OCI-LY7 (cell line): ENCODE results near the gene FOXL2. TPM values are rescaled to one million over a fixed set of nuclear protein-coding genes. Genes with fewer than 3 reads are reported as not detected.

Experiments
- BruUV-seq: library from RNA; stranded (reverse); fragments of 400-500 nt; replicated peaks from 2 replicates; lab custom pipeline; 2021; lab: Mats Ljungman, UMichigan
- CTCF ChIA-PET: fragments of 300-600 bp; sonication (Branson Sonifier 250); formaldehyde crosslinking; loops from one replicate; lab custom pipeline; 2022; ENCODE audit warnings: antibody characterized with exemption; ENCODE audit not compliant: unreplicated experiment; lab: Charles Lee
- POLR2A ChIA-PET: fragments of 300-600 bp; sonication (Branson Sonifier 250); formaldehyde crosslinking; loops from one replicate; lab custom pipeline; 2022; ENCODE audit warnings: antibody characterized with exemption; lab: Charles Lee
- DNase-seq: peaks from one replicate; pipeline ENCODE4 v3.0.0-alpha.2; 2015; ENCODE audit warnings: low spot score
- H2AFZ ChIP-seq: fragments of 200-600 bp; sonication (generic), shearing (Covaris generic); 2 replicates; pipeline ENCODE4 v1.6.1; 2014; ENCODE audit warnings: mild to moderate bottlenecking, antibody characterized with exemption, low read length, moderate library complexity
- H3K27ac ChIP-seq: fragments of 200-600 bp; sonication (generic); 2 replicates; pipeline ENCODE4 v1.5.1; 2014; ENCODE audit warnings: mixed run types, low read depth, mild to moderate bottlenecking, moderate library complexity, low read length, inconsistent platforms; ENCODE audit not compliant: poor library complexity, severe bottlenecking
- H3K36me3 ChIP-seq: fragments of 200-600 bp; sonication (generic); 2 replicates; pipeline ENCODE4 v1.6.1; 2014; ENCODE audit warnings: mild to moderate bottlenecking, antibody characterized with exemption, low read length, moderate library complexity, mixed read lengths; ENCODE audit not compliant: insufficient read depth
- H3K4me1 ChIP-seq: fragments of 200-600 bp; sonication (generic); 2 replicates; pipeline ENCODE4 v1.5.1; 2014; ENCODE audit warnings: mild to moderate bottlenecking, low read length; ENCODE audit not compliant: insufficient read depth, poor library complexity, severe bottlenecking
- H3K4me2 ChIP-seq: fragments of 200-600 bp; sonication (generic); 2 replicates; pipeline ENCODE4 v1.6.1; 2014; ENCODE audit warnings: mild to moderate bottlenecking, low read length
- H3K4me3 ChIP-seq: fragments of 200-600 bp; sonication (generic); 2 replicates; pipeline ENCODE4 v1.5.1; 2014; ENCODE audit warnings: mild to moderate bottlenecking, low read depth, low read length; ENCODE audit not compliant: poor library complexity, severe bottlenecking
- H3K79me2 ChIP-seq: fragments of 200-600 bp; sonication (generic); 2 replicates; pipeline ENCODE4 v1.6.1; 2016; ENCODE audit warnings: low read depth, mild to moderate bottlenecking, low read length, moderate library complexity, mixed read lengths; ENCODE audit not compliant: insufficient read depth
- H3K9me2 ChIP-seq: fragments of 200-600 bp; sonication (generic); 2 replicates; pipeline ENCODE4 v1.6.1; 2016; ENCODE audit warnings: mild to moderate bottlenecking, low read length, mixed read lengths; ENCODE audit not compliant: insufficient read depth
- H3K9me3 ChIP-seq: fragments of 200-600 bp; sonication (generic); 2 replicates; pipeline ENCODE4 v1.6.1; 2014; ENCODE audit warnings: mild to moderate bottlenecking, mixed run types, low read length, mixed read lengths
- H4K20me1 ChIP-seq: fragments of 200-600 bp; sonication (generic); 2 replicates; pipeline ENCODE4 v1.6.1; 2014; ENCODE audit warnings: mild to moderate bottlenecking, antibody characterized with exemption, low read length, moderate library complexity, mixed read lengths; ENCODE audit not compliant: insufficient read depth
- EZH2phosphoT487 ChIP-seq: fragments of 200-600 bp; sonication (generic); IDR thresholded peaks from 2 replicates; pipeline ENCODE4 v1.6.1; 2018; ENCODE audit warnings: low read depth, borderline replicate concordance, mild to moderate bottlenecking, mixed run types, antibody characterized with exemption, low read length, moderate library complexity, mixed read lengths
- intact Hi-C: fragments of 100-400 bp; cut with micrococcal nuclease; formaldehyde crosslinking; loops from one replicate; pipeline ENCODE4 v1.10.0; 2022; ENCODE audit not compliant: unreplicated experiment
- total RNA-seq, 2 experiments: library from RNA; depleted of rRNA in 1 of 2; stranded (reverse); fragments of >200 nt in 1 of 2; shearing (Covaris generic) in 1 of 2; gene quantifications; 2 replicates each; pipeline ENCODE4 v1.2.3, GENCODE V29; 2014 to 2022
- TF ChIP-seq, protein P1 (sequence below): fragments of 200-600 bp; sonication (generic); conservative IDR thresholded peaks from 2 replicates; pipeline ENCODE4 v1.5.1; 2014; ENCODE audit warnings: mild to moderate bottlenecking, antibody characterized with exemption, low read length, moderate library complexity, mixed read lengths

Gene FOXL2
- total RNA-seq, 2 experiments from 2014 or later = not detected

DNA sequence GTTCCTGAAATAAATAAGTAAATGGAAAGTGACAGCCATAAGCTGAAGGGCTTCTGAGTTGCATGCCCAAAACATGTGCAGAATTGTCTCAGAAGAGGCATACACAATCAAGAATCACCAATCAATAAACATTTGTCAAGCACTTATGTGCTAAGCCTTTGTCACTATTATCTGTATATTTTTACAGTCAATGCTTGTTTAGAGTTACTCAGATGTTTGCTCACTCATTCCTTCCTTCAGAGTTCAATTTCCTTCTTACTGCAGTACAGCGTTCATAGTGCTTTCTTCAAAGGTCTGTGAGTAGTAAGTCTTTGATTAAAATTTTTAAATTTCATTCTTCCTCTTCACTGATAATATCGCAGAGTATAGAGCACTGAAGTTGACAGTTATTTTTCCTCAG is 17.3 kb upstream of the FOXL2 start:
- ChIA-PET POLR2A (interaction anchor here (0.7 kb wide), 1 partner anchor 580 kb away, joined by 3 read pairs; no protein-coding TSS in a partner anchor), CTCF (no interaction called here)

DNA sequence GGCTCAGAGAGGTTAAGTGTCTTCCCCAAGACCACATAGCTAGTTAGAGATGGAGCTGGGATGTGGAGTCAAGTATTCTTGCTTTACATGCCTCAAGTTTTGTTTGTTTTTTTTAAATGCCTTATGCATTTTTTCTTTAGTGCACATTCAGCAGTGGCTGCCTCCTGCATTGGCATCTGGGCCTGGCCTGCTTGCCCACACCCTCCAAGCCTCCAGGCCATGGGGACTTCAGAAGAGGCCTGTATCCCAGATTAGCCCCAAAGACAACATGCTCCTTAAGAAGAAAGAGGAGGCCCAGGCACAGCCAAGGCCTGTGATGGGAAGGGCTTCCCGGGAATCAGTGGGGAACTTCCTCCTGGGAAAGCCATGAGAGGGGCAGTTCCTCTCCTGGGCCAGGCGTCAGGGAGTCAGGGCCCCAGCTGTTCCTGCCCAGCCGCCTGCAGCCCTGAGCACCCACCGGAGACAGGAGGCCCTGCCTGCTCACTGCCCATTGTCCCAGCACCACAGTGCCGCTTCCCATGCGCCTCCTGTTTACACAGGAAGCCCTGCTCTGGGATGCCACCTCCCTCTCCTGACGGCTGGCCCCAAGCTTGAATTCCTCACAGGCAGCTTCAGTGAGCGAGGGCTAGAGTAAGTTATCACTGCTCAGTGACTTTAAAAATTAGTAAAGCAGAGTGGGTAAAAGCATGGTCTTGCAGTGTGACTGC is 16.1 kb upstream of the FOXL2 start:
- TF ChIP-seq, protein P1, sequence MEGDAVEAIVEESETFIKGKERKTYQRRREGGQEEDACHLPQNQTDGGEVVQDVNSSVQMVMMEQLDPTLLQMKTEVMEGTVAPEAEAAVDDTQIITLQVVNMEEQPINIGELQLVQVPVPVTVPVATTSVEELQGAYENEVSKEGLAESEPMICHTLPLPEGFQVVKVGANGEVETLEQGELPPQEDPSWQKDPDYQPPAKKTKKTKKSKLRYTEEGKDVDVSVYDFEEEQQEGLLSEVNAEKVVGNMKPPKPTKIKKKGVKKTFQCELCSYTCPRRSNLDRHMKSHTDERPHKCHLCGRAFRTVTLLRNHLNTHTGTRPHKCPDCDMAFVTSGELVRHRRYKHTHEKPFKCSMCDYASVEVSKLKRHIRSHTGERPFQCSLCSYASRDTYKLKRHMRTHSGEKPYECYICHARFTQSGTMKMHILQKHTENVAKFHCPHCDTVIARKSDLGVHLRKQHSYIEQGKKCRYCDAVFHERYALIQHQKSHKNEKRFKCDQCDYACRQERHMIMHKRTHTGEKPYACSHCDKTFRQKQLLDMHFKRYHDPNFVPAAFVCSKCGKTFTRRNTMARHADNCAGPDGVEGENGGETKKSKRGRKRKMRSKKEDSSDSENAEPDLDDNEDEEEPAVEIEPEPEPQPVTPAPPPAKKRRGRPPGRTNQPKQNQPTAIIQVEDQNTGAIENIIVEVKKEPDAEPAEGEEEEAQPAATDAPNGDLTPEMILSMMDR = no peak
- no peak for TF ChIP-seq EZH2phosphoT487
- H2AFZ ChIP-seq = no peak overlapping the region
- H3K9me3 ChIP-seq = peaks cover 8% of the 10 kb centered on the region
- no peak for DNase-seq
- no peaks in the 10 kb centered on the region for H4K20me1 ChIP-seq
- ChIA-PET POLR2A (no interaction called here), CTCF (no interaction called here)
- intact Hi-C loops = no loop called here
- no peak overlapping the region for H3K27ac ChIP-seq
- no TSS peak for BruUV-seq
- no peaks in the 10 kb centered on the region for H3K36me3 ChIP-seq
- no peaks in the 10 kb centered on the region for H3K4me1 ChIP-seq
- H3K4me3 ChIP-seq = no peak overlapping the region
- H3K79me2 ChIP-seq = no peaks in the 10 kb centered on the region
- no peaks in the 10 kb centered on the region for H3K9me2 ChIP-seq
- no peak overlapping the region for H3K4me2 ChIP-seq

More for the DNA sequence above, 17.3 kb upstream of the FOXL2 start:
- H3K4me3 ChIP-seq = no peak overlapping the region
- no peaks in the 10 kb centered on the region for H3K4me1 ChIP-seq
- no peaks in the 10 kb centered on the region for H3K36me3 ChIP-seq
- intact Hi-C loops = no loop called here
- no peak overlapping the region for H3K4me2 ChIP-seq
- no peaks in the 10 kb centered on the region for H4K20me1 ChIP-seq
- H3K27ac ChIP-seq = no peak overlapping the region
- no TSS peak for BruUV-seq
- no peak overlapping the region for H2AFZ ChIP-seq
- no peaks in the 10 kb centered on the region for H3K9me2 ChIP-seq
- DNase-seq = no peak
- TF ChIP-seq EZH2phosphoT487 = no peak
- TF ChIP-seq, protein P1 = no peak
- H3K79me2 ChIP-seq = no peaks in the 10 kb centered on the region
- peaks cover 8% of the 10 kb centered on the region for H3K9me3 ChIP-seq

DNA sequence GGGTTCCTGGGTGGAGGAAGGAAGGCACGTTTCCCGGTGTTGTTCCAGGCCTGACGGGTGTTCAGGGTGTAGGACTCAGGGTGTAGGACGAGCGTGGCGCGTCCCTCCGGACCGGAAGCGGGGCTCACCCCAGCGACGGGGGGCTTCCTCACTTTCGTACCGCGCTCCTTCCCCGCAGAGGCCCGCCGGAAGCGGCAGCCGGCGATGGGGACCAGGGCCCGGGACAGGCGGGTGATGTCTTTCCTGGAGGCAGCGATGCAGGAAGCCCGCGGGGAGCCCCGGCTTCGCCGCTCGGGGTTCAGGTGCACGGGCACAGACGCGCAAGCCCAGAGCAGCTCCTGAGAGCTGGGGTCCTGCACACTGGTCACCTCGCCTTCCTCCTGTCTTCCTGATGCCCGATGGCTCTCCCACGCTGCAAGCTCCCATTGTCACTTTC is 13.5 kb upstream of the FOXL2 start:
- peaks cover 8% of the 10 kb centered on the region for H3K9me3 ChIP-seq
- POLR2A ChIA-PET = no interaction called here
- no TSS peak for BruUV-seq

More for the DNA sequence above, 13.5 kb upstream of the FOXL2 start:
- Histone ChIP-seq H3K36me3 (no peaks in the 10 kb centered on the region), H3K9me2 (no peaks in the 10 kb centered on the region), H3K79me2 (no peaks in the 10 kb centered on the region), H2AFZ (no peak overlapping the region), H3K4me3 (no peak overlapping the region), H3K4me1 (no peaks in the 10 kb centered on the region), H3K4me2 (no peak overlapping the region), H3K27ac (no peak overlapping the region), H4K20me1 (no peaks in the 10 kb centered on the region)
- no peak for DNase-seq
- CTCF ChIA-PET = no interaction called here
- no peak for TF ChIP-seq EZH2phosphoT487
- TF ChIP-seq, protein P1 = no peak
- intact Hi-C loops = no loop called here
